A673 (cell line): ENCODE measurements around the gene GMDS. TPM values are rescaled to one million over a fixed set of nuclear protein-coding genes. Genes with fewer than 3 reads are reported as not detected.

Experiments used
- BruUV-seq: library from RNA; stranded (reverse); fragments of 400-500 nt; replicated peaks from 2 replicates; lab custom pipeline; 2021; lab: Mats Ljungman, UMichigan
- CTCF ChIA-PET: fragments of 300-600 bp; sonication (Branson Sonifier 250); formaldehyde crosslinking; loops from one replicate; lab custom pipeline; 2022; ENCODE audit warnings: antibody characterized with exemption; lab: Charles Lee
- POLR2A ChIA-PET: fragments of 300-600 bp; sonication (Branson Sonifier 250); formaldehyde crosslinking; loops from one replicate; lab custom pipeline; 2022; ENCODE audit warnings: antibody characterized with exemption; ENCODE audit not compliant: low non-redundant PET; lab: Charles Lee
- DNase-seq: peaks from one replicate; pipeline ENCODE4 v3.0.0-alpha.2; 2015; ENCODE audit warnings: low spot score
- H3K27ac ChIP-seq: fragments of 200-600 bp; sonication (generic); 2 replicates; pipeline ENCODE4 v1.5.1; 2016; ENCODE audit warnings: mixed run types, low read depth, mild to moderate bottlenecking, mixed read lengths, antibody characterized with exemption, low read length; ENCODE audit not compliant: poor library complexity, severe bottlenecking
- H3K27me3 ChIP-seq: fragments of 200-600 bp; sonication (generic); replicated peaks from 2 replicates; pipeline ENCODE4 v1.6.1; 2017; ENCODE audit warnings: mixed run types, low read depth, mild to moderate bottlenecking, mixed read lengths, antibody characterized with exemption, low read length; ENCODE audit not compliant: insufficient read depth, poor library complexity
- H3K36me3 ChIP-seq: fragments of 200-600 bp; sonication (generic); 2 replicates; pipeline ENCODE4 v1.6.1; 2016; ENCODE audit warnings: mixed run types, mild to moderate bottlenecking, mixed read lengths, antibody characterized with exemption, low read length; ENCODE audit not compliant: insufficient read depth, poor library complexity, severe bottlenecking
- H3K4me1 ChIP-seq: fragments of 200-600 bp; sonication (generic); 2 replicates; pipeline ENCODE4 v1.6.1; 2017; ENCODE audit warnings: mixed run types, mild to moderate bottlenecking, mixed read lengths, antibody characterized with exemption, low read length; ENCODE audit not compliant: insufficient read depth, poor library complexity, severe bottlenecking
- H3K4me3 ChIP-seq: fragments of 200-600 bp; sonication (generic); 2 replicates; pipeline ENCODE4 v1.5.1; 2016; ENCODE audit warnings: low read depth, mixed run types, mild to moderate bottlenecking, mixed read lengths, low read length; ENCODE audit not compliant: poor library complexity, severe bottlenecking
- H3K9me3 ChIP-seq: fragments of 200-600 bp; sonication (generic); 2 replicates; pipeline ENCODE4 v1.6.1; 2016; ENCODE audit warnings: mixed run types, low read depth, mild to moderate bottlenecking, mixed read lengths, antibody characterized with exemption, low read length; ENCODE audit not compliant: poor library complexity, severe bottlenecking
- EZH2 ChIP-seq: fragments of 200-600 bp; sonication (generic); IDR thresholded peaks from 2 replicates; pipeline ENCODE4 v1.6.1; 2017; ENCODE audit warnings: borderline replicate concordance, low read depth, mild to moderate bottlenecking, mixed read lengths, antibody characterized with exemption, low read length; ENCODE audit not compliant: poor library complexity, severe bottlenecking
- intact Hi-C: fragments of 100-400 bp; cut with micrococcal nuclease; formaldehyde crosslinking; loops from one replicate; pipeline ENCODE4 v1.10.0; 2022; ENCODE audit not compliant: unreplicated experiment
- total RNA-seq: library from RNA; stranded (reverse); gene quantifications from 2 replicates; pipeline ENCODE4 v1.2.3, GENCODE V29; 2021
- TF ChIP-seq, protein P1 (sequence below): fragments of 300-800, 200-600 bp; sonication (generic); conservative IDR thresholded peaks from 2 replicates; pipeline ENCODE4 v1.5.1; 2017; ENCODE audit warnings: low read depth, mild to moderate bottlenecking, antibody characterized with exemption, low read length, moderate library complexity, mixed read lengths

Gene GMDS
- total RNA-seq, 1 experiment from 2014 or later: 15.2 TPM

DNA sequence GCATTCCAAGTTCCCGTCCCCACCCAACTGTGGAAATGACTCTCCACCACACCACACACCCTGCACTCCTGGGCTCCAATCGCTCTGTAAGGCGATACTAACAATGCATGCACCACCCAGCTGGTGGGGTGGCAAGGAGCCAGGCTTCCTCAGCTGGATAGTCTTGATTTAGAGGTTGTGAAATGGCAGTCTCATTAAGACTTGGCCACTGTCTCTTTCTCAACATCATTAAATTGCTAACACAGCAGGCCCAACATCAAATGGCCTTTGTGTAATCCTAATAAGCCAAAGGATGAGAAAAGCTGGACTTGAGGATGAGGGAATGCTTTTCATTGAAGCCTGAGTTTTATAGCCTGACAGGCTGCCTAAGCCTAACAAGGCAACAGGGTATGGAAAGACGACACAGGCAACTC, 223.7 kb downstream of the GMDS start:
- no peaks in the 10 kb centered on the region for H3K36me3 ChIP-seq
- peaks cover 6% of the 10 kb centered on the region for H3K27me3 ChIP-seq
- no TSS peak for BruUV-seq
- TF ChIP-seq, protein P1, sequence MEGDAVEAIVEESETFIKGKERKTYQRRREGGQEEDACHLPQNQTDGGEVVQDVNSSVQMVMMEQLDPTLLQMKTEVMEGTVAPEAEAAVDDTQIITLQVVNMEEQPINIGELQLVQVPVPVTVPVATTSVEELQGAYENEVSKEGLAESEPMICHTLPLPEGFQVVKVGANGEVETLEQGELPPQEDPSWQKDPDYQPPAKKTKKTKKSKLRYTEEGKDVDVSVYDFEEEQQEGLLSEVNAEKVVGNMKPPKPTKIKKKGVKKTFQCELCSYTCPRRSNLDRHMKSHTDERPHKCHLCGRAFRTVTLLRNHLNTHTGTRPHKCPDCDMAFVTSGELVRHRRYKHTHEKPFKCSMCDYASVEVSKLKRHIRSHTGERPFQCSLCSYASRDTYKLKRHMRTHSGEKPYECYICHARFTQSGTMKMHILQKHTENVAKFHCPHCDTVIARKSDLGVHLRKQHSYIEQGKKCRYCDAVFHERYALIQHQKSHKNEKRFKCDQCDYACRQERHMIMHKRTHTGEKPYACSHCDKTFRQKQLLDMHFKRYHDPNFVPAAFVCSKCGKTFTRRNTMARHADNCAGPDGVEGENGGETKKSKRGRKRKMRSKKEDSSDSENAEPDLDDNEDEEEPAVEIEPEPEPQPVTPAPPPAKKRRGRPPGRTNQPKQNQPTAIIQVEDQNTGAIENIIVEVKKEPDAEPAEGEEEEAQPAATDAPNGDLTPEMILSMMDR: no peak
- no peak for TF ChIP-seq EZH2
- CTCF ChIA-PET: interaction anchor here (0.6 kb wide), 1 partner anchor 55 kb away, joined by 3 read pairs; no protein-coding TSS in a partner anchor
- H3K9me3 ChIP-seq: no peaks in the 10 kb centered on the region
- intact Hi-C loops: loop anchor here (5.0 kb wide), 1 partner anchor 419 kb away; no protein-coding TSS in a partner anchor
- no peak overlapping the region for H3K27ac ChIP-seq
- POLR2A ChIA-PET: no interaction called here
- peaks cover 45% of the 10 kb centered on the region for H3K4me1 ChIP-seq
- peak; percentile 92 for DNase-seq
- no peak overlapping the region for H3K4me3 ChIP-seq

DNA sequence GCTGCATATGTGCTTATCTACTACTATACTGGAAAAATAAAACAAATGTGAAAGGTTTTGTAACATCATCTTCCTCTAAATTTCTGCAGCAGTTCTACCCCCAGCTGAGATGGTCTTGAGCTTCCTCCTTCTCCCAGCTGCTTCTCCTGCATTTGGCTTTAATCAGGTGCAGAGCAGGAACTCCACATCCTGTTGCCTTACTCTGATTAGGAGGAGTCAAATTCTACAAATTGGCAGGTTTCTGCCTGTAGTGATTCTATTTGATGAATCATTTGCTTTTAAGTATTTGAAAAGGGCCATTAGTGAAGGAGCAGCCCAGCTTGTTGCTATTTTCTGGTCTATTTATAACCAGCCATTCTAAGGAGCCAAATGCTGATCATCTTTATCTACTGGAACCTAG, 224.5 kb downstream of the GMDS start:
- H3K9me3 ChIP-seq: no peaks in the 10 kb centered on the region
- H3K4me3 ChIP-seq: no peak overlapping the region
- peaks cover 37% of the 10 kb centered on the region for H3K4me1 ChIP-seq
- intact Hi-C loops: loop anchor here (5.0 kb wide), 1 partner anchor 419 kb away; no protein-coding TSS in a partner anchor
- BruUV-seq: no TSS peak
- H3K27me3 ChIP-seq: peaks cover 6% of the 10 kb centered on the region
- no peak for TF ChIP-seq EZH2
- TF ChIP-seq, protein P1: no peak
- H3K36me3 ChIP-seq: no peaks in the 10 kb centered on the region
- ChIA-PET CTCF (no interaction called here), POLR2A (no interaction called here)
- no peak overlapping the region for H3K27ac ChIP-seq
- DNase-seq: peak; percentile 65

DNA sequence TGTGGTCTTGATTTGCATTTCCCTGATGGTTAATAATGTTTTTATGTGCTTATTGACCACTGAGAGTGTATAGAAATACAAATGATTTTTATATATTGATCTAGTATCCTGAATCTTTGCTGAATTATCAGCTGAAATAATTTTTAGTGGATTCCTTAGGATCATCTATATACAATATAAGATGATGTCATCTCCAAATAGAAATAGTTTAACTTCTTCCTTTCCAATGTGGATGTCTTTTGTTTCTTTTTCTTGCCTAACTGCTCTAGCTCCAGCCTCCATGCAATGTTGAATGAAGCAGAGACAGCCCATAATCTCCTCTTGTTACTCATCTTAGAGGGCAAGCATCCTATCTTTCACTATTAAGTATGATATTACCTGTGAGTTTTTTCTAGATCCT, 226.4 kb downstream of the GMDS start:
- Histone ChIP-seq H3K36me3 (no peaks in the 10 kb centered on the region), H3K4me1 (peaks cover 22% of the 10 kb centered on the region), H3K9me3 (no peaks in the 10 kb centered on the region), H3K27me3 (peaks cover 6% of the 10 kb centered on the region), H3K27ac (no peak overlapping the region), H3K4me3 (no peak overlapping the region)
- no TSS peak for BruUV-seq
- DNase-seq: no peak
- TF ChIP-seq, protein P1: no peak
- TF ChIP-seq EZH2: no peak
- intact Hi-C loops: no loop called here
- ChIA-PET CTCF (no interaction called here), POLR2A (no interaction called here)
